Measurements from ENCODE around the gene ANKUB1.
A peak's percentile ranks its signal among the peaks of the same experiment; 100 is the strongest.

Gene ANKUB1

DNA sequence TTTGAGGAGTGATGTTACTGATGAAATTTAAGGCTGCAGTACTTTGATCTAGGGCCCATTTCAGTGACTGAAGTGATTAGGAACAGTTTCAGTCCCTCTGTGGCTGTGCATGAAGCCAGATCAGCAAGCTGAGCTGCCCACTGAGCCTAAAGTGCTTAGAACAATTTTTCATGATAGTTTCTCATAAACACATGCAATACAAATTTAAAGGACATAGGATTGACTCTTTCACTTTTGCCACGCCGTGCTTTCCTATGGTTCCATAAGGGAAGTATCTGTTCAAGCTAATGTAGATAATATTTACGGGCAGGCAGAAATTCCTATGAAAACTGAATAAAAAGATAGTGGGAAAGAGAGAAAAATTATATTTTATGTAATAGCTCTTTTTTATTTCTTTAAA is 10.6 kb downstream of the ANKUB1 start:
- in situ Hi-C loops (cut with MboI; ENCODE audit: low pct_unique_long_range_greater_than_20kb, low sequenced_read_pairs, unreplicated experiment), result no loop called here
- TF ChIP-seq, protein P1, sequence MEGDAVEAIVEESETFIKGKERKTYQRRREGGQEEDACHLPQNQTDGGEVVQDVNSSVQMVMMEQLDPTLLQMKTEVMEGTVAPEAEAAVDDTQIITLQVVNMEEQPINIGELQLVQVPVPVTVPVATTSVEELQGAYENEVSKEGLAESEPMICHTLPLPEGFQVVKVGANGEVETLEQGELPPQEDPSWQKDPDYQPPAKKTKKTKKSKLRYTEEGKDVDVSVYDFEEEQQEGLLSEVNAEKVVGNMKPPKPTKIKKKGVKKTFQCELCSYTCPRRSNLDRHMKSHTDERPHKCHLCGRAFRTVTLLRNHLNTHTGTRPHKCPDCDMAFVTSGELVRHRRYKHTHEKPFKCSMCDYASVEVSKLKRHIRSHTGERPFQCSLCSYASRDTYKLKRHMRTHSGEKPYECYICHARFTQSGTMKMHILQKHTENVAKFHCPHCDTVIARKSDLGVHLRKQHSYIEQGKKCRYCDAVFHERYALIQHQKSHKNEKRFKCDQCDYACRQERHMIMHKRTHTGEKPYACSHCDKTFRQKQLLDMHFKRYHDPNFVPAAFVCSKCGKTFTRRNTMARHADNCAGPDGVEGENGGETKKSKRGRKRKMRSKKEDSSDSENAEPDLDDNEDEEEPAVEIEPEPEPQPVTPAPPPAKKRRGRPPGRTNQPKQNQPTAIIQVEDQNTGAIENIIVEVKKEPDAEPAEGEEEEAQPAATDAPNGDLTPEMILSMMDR (IDR thresholded peaks at IDR 0.05; ENCODE audit: extremely low read depth, insufficient read depth, missing control alignments), result no peak
- DNase-seq (ENCODE audit: low spot score), result no peak

DNA sequence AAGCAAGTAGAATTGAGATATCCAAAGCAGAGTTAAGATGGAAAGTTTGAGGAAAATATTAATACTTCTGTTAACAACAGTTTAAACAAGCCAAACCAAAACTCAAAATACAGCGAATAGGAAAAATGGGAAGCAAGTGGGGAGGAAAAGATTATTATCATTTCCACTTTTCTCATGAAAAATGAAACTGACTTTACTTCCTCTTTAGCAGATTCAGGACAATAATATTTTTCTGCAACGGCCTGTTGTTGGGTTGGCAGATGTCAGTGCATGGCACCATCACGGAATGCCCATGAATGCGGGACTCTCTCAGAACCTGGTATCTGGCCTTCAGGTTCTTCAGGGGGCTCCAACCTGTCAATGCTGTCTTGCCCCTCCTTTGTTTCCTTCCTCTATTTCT is 11.1 kb downstream of the ANKUB1 start:
- TF ChIP-seq, protein P1 (IDR thresholded peaks at IDR 0.05; ENCODE audit: extremely low read depth, insufficient read depth, missing control alignments), result no peak
- no peak for DNase-seq (ENCODE audit: low spot score)
- in situ Hi-C loops (cut with MboI; ENCODE audit: low pct_unique_long_range_greater_than_20kb, low sequenced_read_pairs, unreplicated experiment), result no loop called here

DNA sequence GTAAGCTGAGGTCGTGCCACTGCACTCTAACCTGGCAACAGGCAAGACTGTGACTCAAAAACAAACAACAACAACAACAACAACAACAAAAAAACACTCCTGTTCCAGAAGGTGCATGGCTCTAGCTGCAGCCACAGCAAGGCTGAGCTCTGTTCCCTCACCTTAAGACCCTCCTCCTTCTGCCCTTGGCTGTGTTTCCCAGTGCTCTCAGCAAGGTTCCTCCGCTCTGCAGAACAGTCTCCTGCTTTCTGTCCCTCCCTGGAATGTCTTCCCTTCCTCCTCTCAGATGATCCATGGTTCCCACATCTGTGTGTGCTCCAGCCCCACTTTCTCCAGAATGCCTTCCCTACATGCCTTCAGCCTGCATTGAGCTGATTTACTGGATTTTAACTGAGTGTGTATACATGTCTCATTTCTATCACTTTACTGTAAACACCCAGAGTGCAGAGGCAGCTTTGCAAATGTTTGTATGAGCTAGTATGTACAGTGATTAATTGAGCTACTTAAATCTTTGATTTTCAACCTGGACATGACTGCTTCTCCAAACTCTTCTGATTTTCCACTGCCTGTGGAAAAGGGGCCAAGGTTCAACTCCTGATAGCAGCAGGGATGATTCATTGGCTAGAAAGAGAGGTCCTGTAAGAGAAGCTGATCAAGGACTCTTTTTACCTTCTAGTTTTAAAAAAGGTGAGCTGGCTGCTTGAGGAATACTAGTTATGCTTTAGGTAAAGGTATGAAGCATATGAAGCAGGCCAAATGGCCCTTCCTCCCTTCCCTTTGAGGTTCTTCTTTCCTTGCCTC is 14.7 kb downstream of the ANKUB1 start:
- no peak for DNase-seq (ENCODE audit: low spot score)
- TF ChIP-seq, protein P1 (IDR thresholded peaks at IDR 0.05; ENCODE audit: extremely low read depth, insufficient read depth, missing control alignments), result no peak
- in situ Hi-C loops (cut with MboI; ENCODE audit: low pct_unique_long_range_greater_than_20kb, low sequenced_read_pairs, unreplicated experiment), result no loop called here

DNA sequence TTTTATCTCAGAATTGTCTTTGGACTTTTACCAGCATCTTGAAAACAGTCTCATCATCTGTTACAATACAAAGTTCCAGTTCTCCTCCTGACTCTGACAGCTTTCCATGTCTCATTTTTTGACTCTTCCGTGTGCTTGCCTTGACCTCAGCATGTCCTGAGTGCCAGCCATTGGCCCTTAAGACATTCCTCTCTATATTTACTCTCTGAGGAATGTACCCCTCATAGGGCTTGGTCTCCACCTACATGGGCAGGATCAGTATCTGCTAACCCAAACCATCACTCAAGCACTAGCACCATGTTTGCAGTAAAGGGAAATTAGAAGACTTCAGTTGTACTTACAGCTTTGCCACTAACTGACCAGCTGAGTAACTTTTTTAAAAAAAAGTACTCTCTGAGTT is 16.2 kb downstream of the ANKUB1 start:
- TF ChIP-seq, protein P1 (IDR thresholded peaks at IDR 0.05; ENCODE audit: extremely low read depth, insufficient read depth, missing control alignments), result no peak
- DNase-seq (ENCODE audit: low spot score), result no peak
- in situ Hi-C loops (cut with MboI; ENCODE audit: low pct_unique_long_range_greater_than_20kb, low sequenced_read_pairs, unreplicated experiment), result no loop called here

DNA sequence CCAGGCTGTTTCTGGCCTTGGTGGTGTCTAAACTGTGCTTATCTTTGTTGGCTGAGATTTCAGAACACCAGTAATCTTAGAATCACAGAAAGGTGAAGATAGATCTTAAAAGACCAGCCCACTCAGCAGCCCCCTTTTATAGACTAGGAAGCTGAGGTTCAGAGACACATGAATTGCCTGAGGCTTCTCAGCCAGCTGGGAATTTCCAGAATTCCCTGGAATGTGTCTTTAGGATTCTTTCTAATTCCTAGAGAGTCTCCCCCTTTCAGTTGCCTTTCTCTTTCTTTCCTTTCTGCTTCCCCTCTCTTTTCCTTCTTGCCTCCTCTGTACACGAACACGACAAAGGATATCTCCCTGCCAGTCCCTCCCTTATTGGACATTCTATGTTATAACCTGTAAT is 19.5 kb downstream of the ANKUB1 start:
- TF ChIP-seq, protein P1 (IDR thresholded peaks at IDR 0.05; ENCODE audit: extremely low read depth, insufficient read depth, missing control alignments), result no peak
- in situ Hi-C loops (cut with MboI; ENCODE audit: low pct_unique_long_range_greater_than_20kb, low sequenced_read_pairs, unreplicated experiment), result no loop called here
- DNase-seq (ENCODE audit: low spot score), result no peak

DNA sequence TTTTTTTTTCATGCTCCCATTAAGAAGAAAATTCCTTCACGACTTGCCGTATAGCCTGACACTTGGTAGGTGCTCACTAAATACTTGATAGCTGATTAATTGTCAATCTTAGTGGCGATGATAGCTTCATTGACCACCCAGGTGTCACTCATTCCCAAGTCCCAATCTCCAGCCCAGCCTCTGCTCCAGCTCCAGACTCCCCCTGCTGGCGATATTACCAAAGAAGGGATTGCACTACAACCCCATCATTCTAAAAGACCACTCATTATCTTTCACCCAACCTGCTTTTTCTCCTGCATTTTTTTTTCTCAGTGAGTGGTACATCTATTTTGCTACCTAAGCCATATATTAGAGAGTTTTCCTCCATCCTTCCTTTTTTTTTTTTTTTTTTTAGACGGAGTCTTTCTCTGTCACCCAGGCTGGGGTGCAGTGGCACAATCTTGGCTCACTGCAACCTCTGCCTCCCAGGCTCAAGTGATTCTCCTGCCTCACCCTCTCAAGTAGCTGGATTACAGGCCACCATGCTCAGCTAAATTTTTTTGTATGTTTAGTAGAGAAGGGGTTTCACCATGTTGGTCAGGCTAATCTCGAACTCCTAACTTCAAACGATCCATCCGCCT is 20.6 kb downstream of the ANKUB1 start:
- in situ Hi-C loops (cut with MboI; ENCODE audit: low pct_unique_long_range_greater_than_20kb, low sequenced_read_pairs, unreplicated experiment), result no loop called here
- TF ChIP-seq, protein P1 (IDR thresholded peaks at IDR 0.05; ENCODE audit: extremely low read depth, insufficient read depth, missing control alignments), result peak; percentile 63
- DNase-seq (ENCODE audit: low spot score), result peak; percentile 47
